Natural killer cell (primary cell): ENCODE results near the gene KNL1. TPM values are rescaled to one million over a fixed set of nuclear protein-coding genes. Genes with fewer than 3 reads are reported as not detected.

ENCODE experiments used
- ATAC-seq, 3 donors: fragments of 150-1000 bp in 2 of 3; fragments of 200-7000 bp in 1 of 3; cut with Tn5 transposase; 1 replicate in 1 of 3; 2 replicates in 2 of 3; pipeline ENCODE4 v1.10.0; 2021; ENCODE audit warnings: mild to moderate bottlenecking in 2 of 3, moderate library complexity in 2 of 3
- DNase-seq, 2 donors: peaks; one replicate each; pipeline versions ENCODE4 v3.0.0 to v3.0.0-alpha.2; 2013 to 2021; ENCODE audit warnings: mixed read lengths in 1 of 2
- H3K27ac ChIP-seq: one replicate; pipeline ENCODE4 v1.5.1; 2013; ENCODE audit warnings: mild to moderate bottlenecking, low read length
- H3K27me3 ChIP-seq: one replicate; pipeline ENCODE4 v1.6.1; 2013; ENCODE audit warnings: low read length; ENCODE audit not compliant: control insufficient read depth, insufficient read depth
- H3K36me3 ChIP-seq: one replicate; pipeline ENCODE4 v1.6.1; 2013; ENCODE audit warnings: low read length; ENCODE audit not compliant: control insufficient read depth, insufficient read depth
- H3K4me1 ChIP-seq: one replicate; pipeline ENCODE4 v1.6.1; 2013; ENCODE audit warnings: low read length; ENCODE audit not compliant: control insufficient read depth, insufficient read depth
- H3K4me3 ChIP-seq: one replicate; pipeline ENCODE4 v1.5.1; 2013; ENCODE audit warnings: low read length
- H3K9me3 ChIP-seq: one replicate; pipeline ENCODE4 v1.6.1; 2013; ENCODE audit warnings: low read length; ENCODE audit not compliant: control insufficient read depth, insufficient read depth
- H3K27ac Mint-ChIP-seq, 2 donors: one replicate each; pipeline ENCODE4 v1.8.0; 2022; ENCODE audit warnings: mild to moderate bottlenecking in 2 of 2, mixed read lengths in 2 of 2, moderate library complexity in 1 of 2
- H3K27me3 Mint-ChIP-seq, 2 donors: one replicate each; pipeline ENCODE4 v1.8.0; 2022; ENCODE audit warnings: low read depth in 2 of 2, mixed read lengths in 2 of 2
- H3K36me3 Mint-ChIP-seq: one replicate; pipeline ENCODE4 v1.8.0; 2022; ENCODE audit warnings: mixed read lengths
- H3K4me1 Mint-ChIP-seq, 2 donors: one replicate each; pipeline ENCODE4 v1.8.0; 2022; ENCODE audit warnings: mixed read lengths in 2 of 2
- H3K4me3 Mint-ChIP-seq: one replicate; pipeline ENCODE4 v1.8.0; 2022; ENCODE audit warnings: mild to moderate bottlenecking, moderate library complexity, mixed read lengths
- H3K9me3 Mint-ChIP-seq, 2 donors: one replicate each; pipeline ENCODE4 v1.8.0; 2022; ENCODE audit warnings: mixed read lengths in 2 of 2
- WGBS: methylation state at CpG from one replicate; pipeline ENCODE4 v1.1.7; 2013; ENCODE audit warnings: missing lambda C conversion rate; ENCODE audit not compliant: insufficient coverage; 5-methylcytosine and 5-hydroxymethylcytosine counted together
- intact Hi-C: fragments of 100-400 bp; cut with micrococcal nuclease; formaldehyde crosslinking; loops from one replicate; pipeline ENCODE4 v1.14.2; 2022
- total RNA-seq, 4 donors: library from RNA; stranded (reverse); fragments of 120-200 nt in 1 of 4; gene quantifications; one replicate each; pipeline versions ENCODE4 v1.2.3 to v1.2.4, GENCODE V29; 2013 to 2022
- TF ChIP-seq, protein P1 (sequence below): fragments of 200-600 bp; IDR thresholded peaks from one replicate; pipeline ENCODE4 v1.8.0; 2022; ENCODE audit warnings: antibody characterized with exemption

The KNL1 gene
- total RNA-seq, 3 donors from 2014 or later (not counting 1 experiment from before 2014, with no cell fraction given), result 2.4 to 4.1 (median 3.6) TPM

DNA sequence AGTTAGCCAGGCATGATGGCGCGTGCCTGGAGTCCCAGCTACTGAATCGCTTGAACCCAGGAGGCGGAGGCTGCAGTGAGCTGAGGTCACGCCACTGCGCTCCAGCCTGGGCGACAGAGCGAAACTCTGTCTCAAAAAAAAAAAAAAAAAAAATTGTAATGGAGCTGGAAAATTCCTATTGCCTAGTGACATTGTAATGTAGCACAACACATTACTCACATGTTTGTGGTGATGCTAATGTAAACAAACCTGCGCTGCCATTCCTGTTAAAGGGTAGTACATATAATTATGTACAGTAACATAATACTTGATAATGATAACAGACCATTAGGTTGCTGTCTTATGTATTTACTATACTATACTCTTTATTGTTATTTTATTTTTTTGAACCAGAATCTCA is 39.1 kb downstream of the KNL1 start:
- H3K9me3 Mint-ChIP-seq, result no peaks in the 10 kb centered on the region
- ATAC-seq (no peak), DNase-seq (no peak)
- no peaks in the 10 kb centered on the region for H3K9me3 ChIP-seq
- H3K4me3 Mint-ChIP-seq, result no peak overlapping the region
- no peaks in the 10 kb centered on the region for H3K4me1 Mint-ChIP-seq
- TF ChIP-seq, protein P1, sequence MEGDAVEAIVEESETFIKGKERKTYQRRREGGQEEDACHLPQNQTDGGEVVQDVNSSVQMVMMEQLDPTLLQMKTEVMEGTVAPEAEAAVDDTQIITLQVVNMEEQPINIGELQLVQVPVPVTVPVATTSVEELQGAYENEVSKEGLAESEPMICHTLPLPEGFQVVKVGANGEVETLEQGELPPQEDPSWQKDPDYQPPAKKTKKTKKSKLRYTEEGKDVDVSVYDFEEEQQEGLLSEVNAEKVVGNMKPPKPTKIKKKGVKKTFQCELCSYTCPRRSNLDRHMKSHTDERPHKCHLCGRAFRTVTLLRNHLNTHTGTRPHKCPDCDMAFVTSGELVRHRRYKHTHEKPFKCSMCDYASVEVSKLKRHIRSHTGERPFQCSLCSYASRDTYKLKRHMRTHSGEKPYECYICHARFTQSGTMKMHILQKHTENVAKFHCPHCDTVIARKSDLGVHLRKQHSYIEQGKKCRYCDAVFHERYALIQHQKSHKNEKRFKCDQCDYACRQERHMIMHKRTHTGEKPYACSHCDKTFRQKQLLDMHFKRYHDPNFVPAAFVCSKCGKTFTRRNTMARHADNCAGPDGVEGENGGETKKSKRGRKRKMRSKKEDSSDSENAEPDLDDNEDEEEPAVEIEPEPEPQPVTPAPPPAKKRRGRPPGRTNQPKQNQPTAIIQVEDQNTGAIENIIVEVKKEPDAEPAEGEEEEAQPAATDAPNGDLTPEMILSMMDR, result no peak
- no peaks in the 10 kb centered on the region for H3K36me3 Mint-ChIP-seq
- no peaks in the 10 kb centered on the region for H3K27me3 Mint-ChIP-seq
- WGBS, result 95% methylated on average over 7 of the region's 9 CpGs
- H3K27ac Mint-ChIP-seq, result no peak overlapping the region
- H3K27ac ChIP-seq, result no peak overlapping the region
- no peak overlapping the region for H3K4me3 ChIP-seq
- intact Hi-C loops, result no loop called here
- H3K4me1 ChIP-seq, result no peaks in the 10 kb centered on the region
- no peaks in the 10 kb centered on the region for H3K27me3 ChIP-seq
- no peaks in the 10 kb centered on the region for H3K36me3 ChIP-seq

DNA sequence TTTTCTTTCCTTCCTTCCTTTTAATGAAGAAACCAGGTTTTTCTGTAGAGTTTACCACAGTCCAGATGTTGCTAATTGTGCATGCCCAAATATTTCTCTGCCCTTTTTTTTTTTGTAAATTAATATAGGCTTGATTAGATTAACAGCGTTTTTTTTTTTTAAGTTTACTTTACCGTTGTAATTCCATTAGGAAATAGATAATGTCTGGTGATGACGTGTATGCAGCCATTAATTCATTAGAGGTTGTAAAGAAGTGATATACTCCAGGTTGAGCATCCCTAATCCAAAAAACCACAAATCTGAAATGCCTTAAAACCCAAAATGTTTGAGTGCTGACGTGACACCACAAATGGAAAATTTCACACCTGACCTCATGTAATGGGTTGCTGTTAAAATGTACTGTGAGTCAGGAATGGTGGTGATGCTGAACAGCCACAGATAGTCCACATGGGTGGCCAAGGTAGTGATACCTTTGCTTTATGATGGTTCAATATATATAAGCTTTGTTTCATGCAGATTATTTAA is 43.2 kb downstream of the KNL1 start:
- Histone ChIP-seq H3K4me1 (no peaks in the 10 kb centered on the region), H3K4me3 (no peak overlapping the region), H3K27me3 (no peaks in the 10 kb centered on the region), H3K27ac (no peak overlapping the region), H3K9me3 (no peaks in the 10 kb centered on the region), H3K36me3 (no peaks in the 10 kb centered on the region)
- intact Hi-C loops, result no loop called here
- 100% methylated on average over 1 of the region's 4 CpGs for WGBS
- ATAC-seq (no peak), DNase-seq (no peak)
- Mint-ChIP-seq H3K36me3 (no peaks in the 10 kb centered on the region), H3K4me3 (no peak overlapping the region), H3K9me3 (no peaks in the 10 kb centered on the region), H3K27ac (no peak overlapping the region), H3K4me1 (no peaks in the 10 kb centered on the region), H3K27me3 (no peaks in the 10 kb centered on the region)
- TF ChIP-seq, protein P1, result no peak

DNA sequence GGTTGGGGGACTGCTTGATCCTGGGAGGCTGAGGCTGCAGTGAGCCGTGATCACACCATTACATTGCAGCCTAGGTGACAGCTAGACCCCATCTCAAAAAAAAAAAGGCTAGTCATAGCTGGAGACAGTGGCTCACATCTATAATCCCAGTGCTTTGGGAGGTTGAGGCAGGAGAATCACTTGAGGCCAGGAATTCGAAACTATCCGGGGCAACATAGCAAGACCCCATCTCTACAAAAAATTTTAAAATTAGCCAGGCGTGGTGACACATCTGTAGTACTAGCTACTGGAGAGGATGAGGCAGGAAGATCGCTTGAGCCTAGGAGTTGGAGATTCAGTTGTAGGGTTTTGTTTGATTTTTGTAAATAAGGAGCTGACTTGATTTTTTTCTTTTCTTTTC is 45.6 kb downstream of the KNL1 start:
- no peaks in the 10 kb centered on the region for H3K36me3 Mint-ChIP-seq
- Histone ChIP-seq H3K4me1 (no peaks in the 10 kb centered on the region), H3K4me3 (no peak overlapping the region), H3K27ac (no peak overlapping the region), H3K9me3 (no peaks in the 10 kb centered on the region), H3K36me3 (no peaks in the 10 kb centered on the region), H3K27me3 (no peaks in the 10 kb centered on the region)
- DNase-seq, result no peak
- no peaks in the 10 kb centered on the region for H3K27me3 Mint-ChIP-seq
- 100% methylated on average over 1 of the region's 5 CpGs for WGBS
- no peak overlapping the region for H3K4me3 Mint-ChIP-seq
- H3K27ac Mint-ChIP-seq, result no peak overlapping the region
- TF ChIP-seq, protein P1, result no peak
- ATAC-seq, result no peak
- no peaks in the 10 kb centered on the region for H3K9me3 Mint-ChIP-seq
- H3K4me1 Mint-ChIP-seq, result no peaks in the 10 kb centered on the region
- intact Hi-C loops, result no loop called here

DNA sequence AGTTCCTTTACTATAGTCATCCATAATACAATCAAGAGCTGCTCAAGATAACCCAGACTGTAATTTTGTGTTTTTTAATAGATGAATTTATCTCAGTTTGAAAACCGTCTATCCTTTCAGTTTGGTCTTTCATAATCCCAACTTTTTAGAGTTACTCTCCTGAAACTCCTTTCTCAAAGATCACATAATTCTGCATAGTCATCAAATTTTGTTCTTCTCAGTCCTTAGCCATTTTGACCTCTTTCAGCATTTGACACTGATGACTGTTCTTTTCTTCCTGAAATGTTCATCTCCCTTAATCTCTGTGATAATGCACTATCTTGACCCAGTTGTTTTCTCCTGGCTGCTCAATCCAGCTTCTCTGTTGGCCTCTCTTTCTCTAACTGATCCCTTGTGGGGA is 53.5 kb downstream of the KNL1 start:
- no peaks in the 10 kb centered on the region for H3K27me3 ChIP-seq
- H3K4me3 ChIP-seq, result no peak overlapping the region
- WGBS, result 91% methylated on average over 1 of the region's 1 CpG
- H3K4me1 ChIP-seq, result no peaks in the 10 kb centered on the region
- Mint-ChIP-seq H3K9me3 (no peaks in the 10 kb centered on the region), H3K27ac (no peak overlapping the region), H3K4me1 (no peaks in the 10 kb centered on the region), H3K36me3 (no peaks in the 10 kb centered on the region), H3K4me3 (no peak overlapping the region), H3K27me3 (no peaks in the 10 kb centered on the region)
- no peaks in the 10 kb centered on the region for H3K36me3 ChIP-seq
- no peak overlapping the region for H3K27ac ChIP-seq
- TF ChIP-seq, protein P1, result no peak
- no peaks in the 10 kb centered on the region for H3K9me3 ChIP-seq
- DNase-seq (no peak), ATAC-seq (no peak)
- intact Hi-C loops, result no loop called here
